ENCODE data around the gene SOS1. TPM values are rescaled to one million over a fixed set of nuclear protein-coding genes. Genes with fewer than 3 reads are reported as not detected.

Gene SOS1
- total and polyA plus RNA-seq, 2 of the 13 experiments (the other 11 are each of a cell fraction or from before 2014, with no cell fraction given): 20.8 to 60.4 TPM

- 18% methylated on average over 1 of the region's 1 CpG for WGBS (ENCODE audit: low lambda C conversion rate)
- Histone ChIP-seq H3K9me3 (ENCODE audit: low read length) (no peaks in the 10 kb centered on the region), H3K4me1 (ENCODE audit: insufficient read depth, low read length) (peaks cover 10% of the 10 kb centered on the region; the same call in 1 of the 2 replicates), H3K4me3 (replicated peaks in 1 of 3; ENCODE audit: insufficient read depth in 1 of 3, low read depth in 2 of 3, low read length in 3 of 3) (no peak overlapping the region), H3K36me3 (replicated peaks in 1 of 2; ENCODE audit: control insufficient read depth in 1 of 2, insufficient read depth in 2 of 2, low read length in 2 of 2) (no peaks in the 10 kb centered on the region), H3K4me2 (ENCODE audit: low read depth, low read length) (no peak overlapping the region), H3K79me2 (ENCODE audit: insufficient read depth, low read length) (no peaks in the 10 kb centered on the region), H3K9ac (ENCODE audit: insufficient read depth, low read depth, low read length) (no peak overlapping the region), H2AFZ (ENCODE audit: low read length) (no peak overlapping the region), H3K27me3 (ENCODE audit: control insufficient read depth in 1 of 2, insufficient read depth in 2 of 2, low read length in 2 of 2) (no peaks in the 10 kb centered on the region), H3K27ac (ENCODE audit: extremely low read length, insufficient read depth, low read length) (no peak overlapping the region), H4K20me1 (ENCODE audit: insufficient read depth, low read length) (no peaks in the 10 kb centered on the region)
- ChIA-PET POLR2A (no interaction called here), CTCF (ENCODE audit: low intra/inter-chr PET ratio, low total read pairs) (no interaction called here)
- TF ChIP-seq MAFF (IDR thresholded peaks at IDR 0.05; ENCODE audit: low read depth, low read length) (peak; percentile 37; the same call in 1 of the 2 replicates), NFKBIZ (CRISPR knock-in tag; IDR thresholded peaks at IDR 0.05) (no peak), MAFK (conservative IDR thresholded peaks at IDR 0.05 in 1 of 2, IDR thresholded peaks at IDR 0.05 in 1 of 2; ENCODE audit: low read length in 2 of 2) (peak; percentile 45 to 67; a peak in 3 of 4 replicates)
- no TSS peak for BruUV-seq (replicated peaks)
- ATAC-seq (no peak), DNase-seq (ENCODE audit: low spot score) (no peak), FAIRE-seq (no peak)
- in situ Hi-C loops (cut with HindIII; ENCODE audit: extremely low pct_ligation_motif_present, low pct_unique_long_range_greater_than_20kb) (loop anchor here (10.0 kb wide), 1 partner anchor 114 kb away; no protein-coding TSS in a partner anchor), intact Hi-C loops (cut with micrococcal nuclease; ENCODE audit: unreplicated experiment) (no loop called here)
Measured at GRCh38 chr2:38940746-38941145, 180.1 kb downstream of the SOS1 start.

- ChIA-PET POLR2A (no interaction called here), CTCF (ENCODE audit: low intra/inter-chr PET ratio, low total read pairs) (no interaction called here)
- Histone ChIP-seq H3K9ac (ENCODE audit: insufficient read depth, low read depth, low read length) (no peak overlapping the region), H3K4me2 (ENCODE audit: low read depth, low read length) (no peak overlapping the region), H3K27me3 (ENCODE audit: control insufficient read depth in 1 of 2, insufficient read depth in 2 of 2, low read length in 2 of 2) (no peaks in the 10 kb centered on the region), H3K4me1 (ENCODE audit: insufficient read depth, low read length) (peaks cover 6% of the 10 kb centered on the region), H3K36me3 (replicated peaks in 1 of 2; ENCODE audit: control insufficient read depth in 1 of 2, insufficient read depth in 2 of 2, low read length in 2 of 2) (no peaks in the 10 kb centered on the region), H3K79me2 (ENCODE audit: insufficient read depth, low read length) (no peaks in the 10 kb centered on the region), H3K4me3 (replicated peaks in 1 of 3; ENCODE audit: insufficient read depth in 1 of 3, low read depth in 2 of 3, low read length in 3 of 3) (no peak overlapping the region), H3K9me3 (ENCODE audit: low read length) (no peaks in the 10 kb centered on the region), H4K20me1 (ENCODE audit: insufficient read depth, low read length) (no peaks in the 10 kb centered on the region), H2AFZ (ENCODE audit: low read length) (peak overlapping the region; percentile 58), H3K27ac (ENCODE audit: extremely low read length, insufficient read depth, low read length) (no peak overlapping the region)
- FAIRE-seq (no peak), DNase-seq (ENCODE audit: low spot score) (no peak), ATAC-seq (no peak)
- no TSS peak for BruUV-seq (replicated peaks)
- in situ Hi-C loops (cut with HindIII; ENCODE audit: extremely low pct_ligation_motif_present, low pct_unique_long_range_greater_than_20kb) (no loop called here), intact Hi-C loops (cut with micrococcal nuclease; ENCODE audit: unreplicated experiment) (no loop called here)
- 58% methylated on average over 3 of the region's 3 CpGs for WGBS (ENCODE audit: low lambda C conversion rate)
- TF ChIP-seq ZNF572 (CRISPR knock-in tag; IDR thresholded peaks at IDR 0.05) (no peak), GATAD2A (CRISPR knock-in tag; IDR thresholded peaks at IDR 0.05) (no peak), GATAD1 (CRISPR knock-in tag; IDR thresholded peaks at IDR 0.05) (no peak), RFXANK (CRISPR knock-in tag; IDR thresholded peaks at IDR 0.05) (no peak), ZBTB21 (CRISPR knock-in tag; IDR thresholded peaks at IDR 0.05) (no peak), ZMYM4 (CRISPR knock-in tag; IDR thresholded peaks at IDR 0.05) (no peak), MTF1 (CRISPR knock-in tag; IDR thresholded peaks at IDR 0.05) (no peak), CHD2 (IDR thresholded peaks at IDR 0.05; ENCODE audit: low read depth, low read length) (no peak), MTERF4 (CRISPR knock-in tag; IDR thresholded peaks at IDR 0.05) (no peak), EED (CRISPR knock-in tag; IDR thresholded peaks at IDR 0.05) (no peak), ZBTB1 (CRISPR knock-in tag; IDR thresholded peaks at IDR 0.05; ENCODE audit: borderline replicate concordance) (no peak), JARID2 (CRISPR knock-in tag; IDR thresholded peaks at IDR 0.05; ENCODE audit: insufficient replicate concordance) (no peak), ZFAT (CRISPR knock-in tag; conservative IDR thresholded peaks at IDR 0.05) (no peak), TBP (CRISPR knock-in tag; IDR thresholded peaks at IDR 0.05) (no peak), ARID5B (CRISPR knock-in tag; IDR thresholded peaks at IDR 0.05) (no peak)
Measured at GRCh38 chr2:38937548-38937947, 183.3 kb downstream of the SOS1 start.

All from HepG2 (cell line).